GM12878 (cell line): ENCODE data around the gene GZF1. TPM values are rescaled to one million over a fixed set of nuclear protein-coding genes. Genes with fewer than 3 reads are reported as not detected.

ENCODE experiments used
- ATAC-seq: fragments of 200-7000 bp; cut with Tn5 transposase; 3 replicates; pipeline ENCODE4 v1.9.1; 2020; ENCODE audit warnings: mild to moderate bottlenecking, moderate library complexity
- BruUV-seq: library from RNA; stranded (reverse); fragments of 400-500 nt; replicated peaks from 2 replicates; lab custom pipeline; 2021; lab: Mats Ljungman, UMichigan
- CTCF ChIA-PET: fragments of 300-600 bp; sonication (Branson Sonifier 250); formaldehyde crosslinking; extraction: SDS; loops from one replicate; lab custom pipeline; 2021; ENCODE audit warnings: inconsistent platforms; lab: Yijun Ruan, JAX
- POLR2A ChIA-PET: fragments of 350-600 bp; formaldehyde crosslinking; extraction: SDS; loops from one replicate; lab custom pipeline; 2021; ENCODE audit warnings: inconsistent platforms; lab: Charles Lee
- RAD21 ChIA-PET: fragments of 300-600 bp; sonication (Branson Sonifier 250); formaldehyde crosslinking; loops from one replicate; lab custom pipeline; 2023; ENCODE audit warnings: antibody characterized with exemption; ENCODE audit not compliant: unreplicated experiment; lab: Charles Lee
- SMC1A ChIA-PET: fragments of 300-600 bp; sonication (Branson Sonifier 250); formaldehyde crosslinking; loops from one replicate; lab custom pipeline; 2023; ENCODE audit not compliant: unreplicated experiment, uncharacterized antibody; lab: Charles Lee
- DNase-seq: peaks from one replicate; pipeline ENCODE4 v3.0.0-alpha.2; 2011; ENCODE audit warnings: low read depth, low spot score
- FAIRE-seq: peaks from 3 replicates; lab custom pipeline; 2011; peaks lifted over from hg19 to GRCh38; lab: Jason Lieb, UNC
- H2AFZ ChIP-seq: 2 replicates; pipeline ENCODE4 v1.6.0; 2011; ENCODE audit warnings: low read depth, low read length, control low read depth; ENCODE audit not compliant: control insufficient read depth
- H3K27ac ChIP-seq: 2 replicates; pipeline ENCODE4 v1.5.1; 2011; ENCODE audit warnings: control low read depth; ENCODE audit not compliant: control insufficient read depth, insufficient read depth
- H3K27me3 ChIP-seq, 2 experiments: replicated peaks in 1 of 2; 2 replicates each; pipeline versions ENCODE4 v1.6.0 to v1.6.1; 2011; ENCODE audit warnings: low read length in 1 of 2; ENCODE audit not compliant: control insufficient read depth in 2 of 2, insufficient read depth in 2 of 2
- H3K36me3 ChIP-seq, 2 experiments: 2 replicates each; pipeline ENCODE4 v1.5.1; 2011; ENCODE audit warnings: low read length in 1 of 2; ENCODE audit not compliant: control insufficient read depth in 2 of 2, insufficient read depth in 2 of 2
- H3K4me1 ChIP-seq: 2 replicates; pipeline ENCODE4 v1.6.1; 2011; ENCODE audit warnings: mild to moderate bottlenecking, low read length, moderate library complexity, mixed read lengths; ENCODE audit not compliant: control insufficient read depth, insufficient read depth
- H3K4me2 ChIP-seq: 2 replicates; pipeline ENCODE4 v1.6.0; 2011; ENCODE audit warnings: control low read depth; ENCODE audit not compliant: control insufficient read depth, insufficient read depth
- H3K4me3 ChIP-seq: fragments of 200-600 bp; sonication (generic); 2 replicates; pipeline ENCODE4 v1.5.1; 2016
- H3K79me2 ChIP-seq: 2 replicates; pipeline ENCODE4 v1.6.0; 2011; ENCODE audit warnings: low read length; ENCODE audit not compliant: control insufficient read depth, insufficient read depth
- H3K9ac ChIP-seq: 2 replicates; pipeline ENCODE4 v1.8.0; 2011; ENCODE audit warnings: low read length, control low read depth, mixed read lengths; ENCODE audit not compliant: control insufficient read depth, insufficient read depth
- H3K9me3 ChIP-seq: replicated peaks from 3 replicates; pipeline ENCODE4 v1.5.1; 2011; ENCODE audit warnings: mild to moderate bottlenecking, low read length; ENCODE audit not compliant: control insufficient read depth, insufficient read depth
- H4K20me1 ChIP-seq: 2 replicates; pipeline ENCODE4 v1.6.0; 2011; ENCODE audit not compliant: control insufficient read depth, insufficient read depth
- BCL11A ChIP-seq: IDR thresholded peaks from 2 replicates; pipeline ENCODE4 v1.6.1; 2011; ENCODE audit warnings: low read depth, low read length
- EGR1 ChIP-seq, 2 experiments: IDR thresholded peaks; 1 replicate in 1 of 2; 2 replicates in 1 of 2; pipeline ENCODE4 v1.6.1; 2011 to 2012; ENCODE audit warnings: low read depth in 2 of 2, low read length in 2 of 2, borderline replicate concordance in 1 of 2, mild to moderate bottlenecking in 1 of 2, moderate library complexity in 1 of 2
- FOS ChIP-seq: IDR thresholded peaks from 3 replicates; pipeline ENCODE4 v1.6.1; 2011; ENCODE audit warnings: borderline replicate concordance; ENCODE audit not compliant: insufficient read length; ENCODE audit errors: extremely low read depth
- HDAC6 ChIP-seq: fragments of 200-600 bp; sonication (generic); IDR thresholded peaks from one replicate; pipeline ENCODE4 v1.8.0; 2017; ENCODE audit warnings: antibody characterized with exemption; ENCODE audit not compliant: unreplicated experiment
- IKZF2 ChIP-seq, 2 experiments: fragments of 450-650 bp; IDR thresholded peaks; 2 replicates each; pipeline ENCODE4 v1.6.1; 2017; ENCODE audit warnings: mild to moderate bottlenecking in 2 of 2, moderate library complexity in 2 of 2
- IRF4 ChIP-seq: IDR thresholded peaks from 2 replicates; pipeline ENCODE4 v1.6.1; 2011; ENCODE audit warnings: low read depth, low read length
- LARP7 ChIP-seq: fragments of 450-650 bp; IDR thresholded peaks from 2 replicates; pipeline ENCODE4 v1.6.1; 2017; ENCODE audit warnings: mild to moderate bottlenecking
- MTA2 ChIP-seq: fragments of 450-650 bp; IDR thresholded peaks from 2 replicates; pipeline ENCODE4 v1.6.1; 2016; ENCODE audit warnings: low read depth, mild to moderate bottlenecking, moderate library complexity
- NFIC ChIP-seq: IDR thresholded peaks from 2 replicates; pipeline ENCODE4 v1.6.1; 2012; ENCODE audit warnings: low read depth, mild to moderate bottlenecking, inconsistent platforms, low read length, moderate library complexity
- NFYB ChIP-seq: IDR thresholded peaks from 2 replicates; pipeline ENCODE4 v1.6.1; 2011; ENCODE audit warnings: low read depth, mild to moderate bottlenecking, low read length, improper control_type of control experiment, moderate library complexity; ENCODE audit not compliant: insufficient read depth
- POLR2AphosphoS5 ChIP-seq: IDR thresholded peaks from 2 replicates; pipeline ENCODE4 v1.6.1; 2011; ENCODE audit warnings: mild to moderate bottlenecking, low read length, inconsistent platforms
- TARDBP ChIP-seq: IDR thresholded peaks from 2 replicates; pipeline ENCODE4 v1.6.1; 2016; ENCODE audit warnings: borderline replicate concordance
- ZNF622 ChIP-seq: fragments of 450-650 bp; IDR thresholded peaks from 2 replicates; pipeline ENCODE4 v1.6.1; 2017; ENCODE audit warnings: mild to moderate bottlenecking, inconsistent platforms
- WGBS: methylation state at CpG from one replicate; pipeline ENCODE4 v1.1.6; 2016; ENCODE audit warnings: low lambda C conversion rate; ENCODE audit not compliant: insufficient replicate concordance, insufficient coverage; ENCODE audit errors: missing lambda C conversion rate; 5-methylcytosine and 5-hydroxymethylcytosine counted together
- in situ Hi-C: fragments of 300-500 bp; cut with MboI; formaldehyde crosslinking; loops from 9 replicates; pipeline ENCODE4 v1.14.3; 2018; ENCODE audit warnings: mixed read lengths
- intact Hi-C: fragments of 100-400 bp; cut with micrococcal nuclease; formaldehyde crosslinking; loops from one replicate; pipeline ENCODE4 v1.14.2; 2022; ENCODE audit not compliant: unreplicated experiment
- polyA plus RNA-seq, 11 experiments: library from polyadenylated mRNA; depleted of rRNA in 4 of 11; unstranded in 6 of 11; stranded (reverse) in 5 of 11; fragments of >200 nt; fragmentation: Nextera tagmentation in 4 of 11; fragmentation: Illumina TruSeq in 1 of 11; extraction: Ambion mirVana in 4 of 11; extraction: Trizol in 1 of 11; gene quantifications; 1 replicate in 1 of 11; 2 replicates in 10 of 11; pipeline versions ENCODE4 v1.2.1 to v1.2.3, GENCODE V29; 2011 to 2016; ENCODE audit warnings: inconsistent platforms in 2 of 11, missing spikeins in 2 of 11, low read depth in 1 of 11
- total RNA-seq, 4 experiments: library from RNA; depleted of rRNA in 3 of 4; stranded (reverse); fragments of >200 nt in 3 of 4; fragmentation: Illumina TruSeq in 1 of 4; extraction: Trizol in 1 of 4; gene quantifications; 2 replicates each; pipeline versions ENCODE4 v1.2.1 to v1.2.3, GENCODE V29; 2013 to 2021
- TF ChIP-seq, protein P1 (sequence below): IDR thresholded peaks from 2 replicates; pipeline ENCODE4 v1.6.1; 2012; ENCODE audit warnings: mild to moderate bottlenecking, low read depth, low read length
- TF ChIP-seq, protein P2 (sequence below): fragments of 450-650 bp; IDR thresholded peaks from 2 replicates; pipeline ENCODE4 v1.6.1; 2017; ENCODE audit warnings: mild to moderate bottlenecking, low read depth, inconsistent platforms; ENCODE audit not compliant: poor library complexity, severe bottlenecking

GZF1 gene
- total and polyA plus RNA-seq, 10 of the 15 experiments (the other 5 are each of a cell fraction or from before 2014, with no cell fraction given) = 2.2 to 19.5 (median 9.7) TPM

DNA sequence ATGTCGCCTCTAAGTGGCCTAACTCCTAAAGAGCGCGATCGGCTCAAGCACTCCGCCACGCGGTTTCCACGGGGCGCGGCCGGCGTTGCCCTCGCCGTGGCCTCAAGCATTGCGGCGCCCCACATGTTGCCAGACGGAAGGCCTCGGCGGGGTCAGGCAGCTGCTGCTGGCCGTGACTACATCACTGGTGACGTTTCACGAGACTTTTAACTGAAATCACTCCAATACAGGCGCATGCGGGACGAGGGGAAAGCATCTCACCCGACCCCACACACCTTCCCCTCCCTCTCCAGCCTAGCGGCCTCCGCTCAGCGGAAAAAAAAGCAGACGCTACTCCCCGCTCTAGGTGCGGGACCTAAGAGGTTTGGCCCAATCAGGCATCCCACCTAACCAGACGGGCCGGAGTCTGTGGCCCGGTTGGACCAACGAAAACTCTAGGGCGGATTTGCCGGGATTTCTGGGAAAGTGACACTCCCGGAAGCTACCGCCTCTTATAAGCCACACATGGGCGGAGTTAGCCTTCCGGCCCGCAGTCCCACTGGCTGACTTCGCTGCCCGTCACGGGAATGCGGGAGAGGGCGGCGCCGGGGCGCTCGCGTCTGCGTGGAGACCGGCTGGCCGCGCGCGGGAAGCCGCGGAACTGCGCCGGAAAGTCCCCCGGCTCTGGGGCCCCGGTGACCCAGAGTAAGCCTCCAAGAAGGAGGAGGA lies 11.6 kb upstream of the GZF1 start, which contains the start of gene NXT1:
Gene NXT1 (plus strand): TSS at position 596 of the 708 bp plus-strand sequence. CDS start 3,251 bp downstream, outside the sequence.
- Histone ChIP-seq H3K27me3 (no peaks in the 10 kb centered on the region), H3K79me2 (peaks cover 35% of the 10 kb centered on the region), H3K4me1 (peaks cover 4% of the 10 kb centered on the region), H3K36me3 (peaks cover 3 to 6% of the 10 kb centered on the region in 2 experiments; a peak in 3 of 4 replicates), H4K20me1 (no peaks in the 10 kb centered on the region), H3K4me2 (peak within 1 kb of the TSS; percentile 88), H2AFZ (peak within 1 kb of the TSS; percentile 75), H3K4me3 (peak within 1 kb of the TSS; percentile 89), H3K9me3 (no peaks in the 10 kb centered on the region), H3K9ac (peak within 1 kb of the TSS; percentile 88), H3K27ac (peak within 1 kb of the TSS; percentile 95)
- ATAC-seq (peak; percentile 92), FAIRE-seq (peak; percentile 98), DNase-seq (peak; percentile 92)
- under 1% methylated on average over 65 of the region's 65 CpGs for WGBS
- TSS peak; percentile 75 for BruUV-seq
- in situ Hi-C loops = loop anchor here (25.0 kb wide), 2 partner anchors 1712 to 1912 kb away; partner anchors contain the start of gene ACSS1
- SMC1A ChIA-PET = interaction anchor here (0.8 to 2.1 kb wide), 17 partner anchors 8 to 257 kb away, joined by 3 to 14 read pairs (median 5); partner anchors contain the start of gene NAPB
- POLR2A ChIA-PET = interaction anchor here (0.9 to 2.6 kb wide), 7 partner anchors 9 to 264 kb away, joined by 3 to 61 read pairs (median 4); partner anchors contain the start of genes CD93, GZF1 and NAPB
- intact Hi-C loops = loop anchor here (1.0 kb wide), 1 partner anchor 8 kb away; no protein-coding TSS in a partner anchor
- CTCF ChIA-PET = interaction anchor here (0.6 to 3.5 kb wide), 21 partner anchors 8 to 300 kb away, joined by 3 to 56 read pairs (median 6); partner anchors contain the start of gene NAPB
- RAD21 ChIA-PET = interaction anchor here (0.6 to 2.4 kb wide), 16 partner anchors 8 to 658 kb away, joined by 3 to 31 read pairs (median 6); partner anchors contain the start of genes CD93, GZF1 and NAPB
- TF ChIP-seq NFIC (no peak), BCL11A (no peak), NFYB (peak; percentile 86), ZNF622 (no peak), IRF4 (no peak), EGR1 (IDR thresholded peaks at IDR 0.05; ENCODE audit: borderline replicate concordance in 1 of 2, low read depth in 2 of 2, low read length in 2 of 2) (0 out of 3 replicates have a peak, but pooled peaks of 1 of the 2 experiments have one; percentile 1), HDAC6 (no peak), LARP7 (peak; percentile 41; the same call in 1 of the 2 replicates), MTA2 (peak; percentile 37; the same call in 1 of the 2 replicates), POLR2AphosphoS5 (peak; percentile 70; the same call in 1 of the 2 replicates), TARDBP (no peak), FOS (peak; percentile 21), IKZF2 (IDR thresholded peaks at IDR 0.05) (peak; percentile 80 to 86)
- TF ChIP-seq, protein P1, sequence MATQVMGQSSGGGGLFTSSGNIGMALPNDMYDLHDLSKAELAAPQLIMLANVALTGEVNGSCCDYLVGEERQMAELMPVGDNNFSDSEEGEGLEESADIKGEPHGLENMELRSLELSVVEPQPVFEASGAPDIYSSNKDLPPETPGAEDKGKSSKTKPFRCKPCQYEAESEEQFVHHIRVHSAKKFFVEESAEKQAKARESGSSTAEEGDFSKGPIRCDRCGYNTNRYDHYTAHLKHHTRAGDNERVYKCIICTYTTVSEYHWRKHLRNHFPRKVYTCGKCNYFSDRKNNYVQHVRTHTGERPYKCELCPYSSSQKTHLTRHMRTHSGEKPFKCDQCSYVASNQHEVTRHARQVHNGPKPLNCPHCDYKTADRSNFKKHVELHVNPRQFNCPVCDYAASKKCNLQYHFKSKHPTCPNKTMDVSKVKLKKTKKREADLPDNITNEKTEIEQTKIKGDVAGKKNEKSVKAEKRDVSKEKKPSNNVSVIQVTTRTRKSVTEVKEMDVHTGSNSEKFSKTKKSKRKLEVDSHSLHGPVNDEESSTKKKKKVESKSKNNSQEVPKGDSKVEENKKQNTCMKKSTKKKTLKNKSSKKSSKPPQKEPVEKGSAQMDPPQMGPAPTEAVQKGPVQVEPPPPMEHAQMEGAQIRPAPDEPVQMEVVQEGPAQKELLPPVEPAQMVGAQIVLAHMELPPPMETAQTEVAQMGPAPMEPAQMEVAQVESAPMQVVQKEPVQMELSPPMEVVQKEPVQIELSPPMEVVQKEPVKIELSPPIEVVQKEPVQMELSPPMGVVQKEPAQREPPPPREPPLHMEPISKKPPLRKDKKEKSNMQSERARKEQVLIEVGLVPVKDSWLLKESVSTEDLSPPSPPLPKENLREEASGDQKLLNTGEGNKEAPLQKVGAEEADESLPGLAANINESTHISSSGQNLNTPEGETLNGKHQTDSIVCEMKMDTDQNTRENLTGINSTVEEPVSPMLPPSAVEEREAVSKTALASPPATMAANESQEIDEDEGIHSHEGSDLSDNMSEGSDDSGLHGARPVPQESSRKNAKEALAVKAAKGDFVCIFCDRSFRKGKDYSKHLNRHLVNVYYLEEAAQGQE = no peak; the same call in 1 of the 2 replicates
- TF ChIP-seq, protein P2, sequence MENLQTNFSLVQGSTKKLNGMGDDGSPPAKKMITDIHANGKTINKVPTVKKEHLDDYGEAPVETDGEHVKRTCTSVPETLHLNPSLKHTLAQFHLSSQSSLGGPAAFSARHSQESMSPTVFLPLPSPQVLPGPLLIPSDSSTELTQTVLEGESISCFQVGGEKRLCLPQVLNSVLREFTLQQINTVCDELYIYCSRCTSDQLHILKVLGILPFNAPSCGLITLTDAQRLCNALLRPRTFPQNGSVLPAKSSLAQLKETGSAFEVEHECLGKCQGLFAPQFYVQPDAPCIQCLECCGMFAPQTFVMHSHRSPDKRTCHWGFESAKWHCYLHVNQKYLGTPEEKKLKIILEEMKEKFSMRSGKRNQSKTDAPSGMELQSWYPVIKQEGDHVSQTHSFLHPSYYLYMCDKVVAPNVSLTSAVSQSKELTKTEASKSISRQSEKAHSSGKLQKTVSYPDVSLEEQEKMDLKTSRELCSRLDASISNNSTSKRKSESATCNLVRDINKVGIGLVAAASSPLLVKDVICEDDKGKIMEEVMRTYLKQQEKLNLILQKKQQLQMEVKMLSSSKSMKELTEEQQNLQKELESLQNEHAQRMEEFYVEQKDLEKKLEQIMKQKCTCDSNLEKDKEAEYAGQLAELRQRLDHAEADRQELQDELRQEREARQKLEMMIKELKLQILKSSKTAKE = peak; percentile 17
